ENCODE results near the gene AQP9. TPM values are rescaled to one million over a fixed set of nuclear protein-coding genes. Genes with fewer than 3 reads are reported as not detected.

AQP9 gene
- total and polyA plus RNA-seq, 2 of the 8 experiments (the other 6 are each of a cell fraction or from before 2014, with no cell fraction given), result not detected

GRCh38 chr15:58154769-58155168 is 16.6 kb downstream of the AQP9 start:
- Histone ChIP-seq H3K9ac (replicated peaks in 1 of 4; ENCODE audit: extremely low read depth in 1 of 4, low read depth in 3 of 4, low read length in 3 of 4) (no peak overlapping the region), H3K9me3 (ENCODE audit: insufficient read depth in 2 of 2, low read depth in 1 of 2, low read length in 1 of 2) (no peaks in the 10 kb centered on the region), H3K23me2 (ENCODE audit: low read depth, low read length) (no peaks in the 10 kb centered on the region; the same call in 1 of the 2 replicates), H3K23ac (ENCODE audit: insufficient read length) (no peak overlapping the region), H2AFZ (ENCODE audit: low read length) (no peak overlapping the region), H3K4ac (replicated peaks; ENCODE audit: insufficient read length, low read depth, low read length) (no peak overlapping the region), H3K56ac (replicated peaks; ENCODE audit: insufficient read length, low read depth, low read length) (no peak overlapping the region), H3K4me3 (ENCODE audit: extremely low read depth in 1 of 4, insufficient read depth in 2 of 4, low read depth in 3 of 4, low read length in 4 of 4) (no peak overlapping the region), H3K36me3 (ENCODE audit: control insufficient read depth in 2 of 4, insufficient read depth in 4 of 4, low read length in 3 of 4) (no peaks in the 10 kb centered on the region), H2AK5ac (ENCODE audit: low read depth, low read length) (no peak overlapping the region), H3K27me3 (replicated peaks in 1 of 4; ENCODE audit: control insufficient read depth in 3 of 4, extremely low read depth in 1 of 4, insufficient read depth in 3 of 4, low read length in 3 of 4) (peaks cover 0 to 3% (median 0%) of the 10 kb centered on the region in 4 experiments; a peak in 1 of 7 replicates), H3K79me1 (ENCODE audit: low read depth, low read length) (no peaks in the 10 kb centered on the region), H3K27ac (ENCODE audit: low read depth, low read length) (no peak overlapping the region), H2BK5ac (ENCODE audit: low read depth, low read length) (no peak overlapping the region), H3K79me2 (ENCODE audit: control insufficient read depth in 1 of 2, insufficient read depth in 2 of 2, low read length in 2 of 2) (no peaks in the 10 kb centered on the region), H3K4me1 (replicated peaks in 1 of 4; ENCODE audit: control insufficient read depth in 3 of 4, insufficient read depth in 4 of 4, low read length in 3 of 4) (no peaks in the 10 kb centered on the region), H4K20me1 (replicated peaks in 1 of 2; ENCODE audit: control insufficient read depth in 1 of 2, insufficient read depth in 2 of 2, low read length in 2 of 2) (no peaks in the 10 kb centered on the region), H4K8ac (ENCODE audit: extremely low read depth, insufficient read depth, low read length) (no peak overlapping the region), H3K18ac (ENCODE audit: extremely low read depth, low read length) (no peak overlapping the region), H2BK12ac (ENCODE audit: low read depth, low read length) (no peak overlapping the region), H4K91ac (replicated peaks; ENCODE audit: insufficient read length, low read length) (no peak overlapping the region), H3K14ac (ENCODE audit: insufficient read length) (no peak overlapping the region), H2BK120ac (replicated peaks; ENCODE audit: low read depth, low read length) (no peak overlapping the region), H2BK15ac (ENCODE audit: low read length) (no peak overlapping the region), H2BK20ac (ENCODE audit: low read length) (no peak overlapping the region), H4K5ac (ENCODE audit: insufficient read length, low read depth, low read length) (no peak overlapping the region), H3K4me2 (ENCODE audit: insufficient read depth in 1 of 2, low read depth in 2 of 2, low read length in 2 of 2) (no peak overlapping the region)
- TF ChIP-seq CREB1 (IDR thresholded peaks at IDR 0.05) (no peak), TCF12 (IDR thresholded peaks at IDR 0.05; ENCODE audit: low read depth, low read length) (no peak), SUZ12 (IDR thresholded peaks at IDR 0.05; ENCODE audit: low read length) (no peak), JUN (IDR thresholded peaks at IDR 0.05; ENCODE audit: low read depth, low read length) (no peak)
- FAIRE-seq, result no peak
- DNase-seq (ENCODE audit: low read depth in 1 of 2, low spot score in 2 of 2), result no peak
- CTCF ChIA-PET (ENCODE audit: partially characterized antibody), result interaction anchor here (0.7 kb wide), 1 partner anchor 84 kb away, joined by 3 read pairs; no protein-coding TSS in a partner anchor
- WGBS, 2 experiments (ENCODE audit: extremely low coverage in 1 of 2, insufficient coverage in 1 of 2, insufficient read length in 1 of 2, insufficient replicate concordance in 2 of 2, low coverage in 1 of 2, low lambda C conversion rate in 2 of 2, missing lambda C conversion rate in 1 of 2), result 87% methylated on average over 2 of the region's 2 CpGs; no CpG with 5 or more reads in 1 of the 2 experiments
- POLR2A ChIA-PET (ENCODE audit: partially characterized antibody), result no interaction called here
